CD14-positive monocyte (primary cell): Measurements from ENCODE around the gene STT3B. TPM values are rescaled to one million over a fixed set of nuclear protein-coding genes. Genes with fewer than 3 reads are reported as not detected.

Experiments
- DNase-seq, 3 donors: peaks; one replicate each; pipeline ENCODE4 v3.0.0-alpha.2; 2011 to 2022
- H2AFZ ChIP-seq: 2 replicates; pipeline ENCODE4 v1.6.0; 2012; ENCODE audit warnings: mild to moderate bottlenecking, low read depth, low read length, inconsistent platforms; ENCODE audit not compliant: insufficient read depth, poor library complexity, severe bottlenecking
- H3K27ac ChIP-seq, 2 donors: 1 replicate in 1 of 2; 2 replicates in 1 of 2; pipeline ENCODE4 v1.5.1; 2012 to 2013; ENCODE audit warnings: low read length in 2 of 2, control low read depth in 1 of 2, inconsistent platforms in 1 of 2, low read depth in 1 of 2, mild to moderate bottlenecking in 1 of 2
- H3K27me3 ChIP-seq, 2 donors: one replicate each; pipeline versions ENCODE4 v1.6.0 to v1.6.1; 2011 to 2013; ENCODE audit warnings: low read length in 2 of 2; ENCODE audit not compliant: control insufficient read depth in 2 of 2, insufficient read depth in 2 of 2
- H3K36me3 ChIP-seq, 2 donors: replicated peaks in 1 of 2; 1 replicate in 1 of 2; 2 replicates in 1 of 2; pipeline versions ENCODE4 v1.5.1 to v1.6.1; 2012 to 2013; ENCODE audit warnings: low read length in 2 of 2, control low read depth in 1 of 2, inconsistent platforms in 1 of 2, mild to moderate bottlenecking in 1 of 2; ENCODE audit not compliant: insufficient read depth in 2 of 2, control insufficient read depth in 1 of 2
- H3K4me1 ChIP-seq, 2 donors: 1 replicate in 1 of 2; 2 replicates in 1 of 2; pipeline versions ENCODE4 v1.5.1 to v1.6.1; 2012 to 2013; ENCODE audit warnings: low read length in 2 of 2, control low read depth in 1 of 2, inconsistent platforms in 1 of 2, mild to moderate bottlenecking in 1 of 2, moderate library complexity in 1 of 2; ENCODE audit not compliant: insufficient read depth in 2 of 2, control insufficient read depth in 1 of 2
- H3K4me2 ChIP-seq: replicated peaks from 2 replicates; pipeline ENCODE3; 2012; ENCODE audit warnings: low read length, moderate library complexity, mild to moderate bottlenecking; ENCODE audit not compliant: poor library complexity, severe bottlenecking; ENCODE audit errors: extremely low read depth
- H3K4me3 ChIP-seq, 3 experiments: fragments of 200-600 bp in 1 of 3; sonication (generic) in 1 of 3; replicated peaks in 1 of 3; 1 replicate in 2 of 3; 2 replicates in 1 of 3; pipeline ENCODE4 v1.5.1; 2011 to 2013; ENCODE audit warnings: low read length in 3 of 3, mild to moderate bottlenecking in 3 of 3, control low read depth in 2 of 3, low read depth in 2 of 3, inconsistent platforms in 1 of 3, moderate library complexity in 1 of 3
- H3K79me2 ChIP-seq: 2 replicates; pipeline ENCODE4 v1.6.0; 2012; ENCODE audit warnings: mild to moderate bottlenecking, control low read depth, inconsistent platforms, low read length, moderate library complexity; ENCODE audit not compliant: insufficient read depth
- H3K9ac ChIP-seq: 2 replicates; pipeline ENCODE4 v1.6.0; 2017; ENCODE audit warnings: low read length, mild to moderate bottlenecking; ENCODE audit not compliant: insufficient read depth, poor library complexity, severe bottlenecking
- H3K9me3 ChIP-seq, 2 donors: replicated peaks in 1 of 2; 1 replicate in 1 of 2; 2 replicates in 1 of 2; pipeline versions ENCODE4 v1.5.1 to v1.6.1; 2012 to 2013; ENCODE audit warnings: low read length in 2 of 2, control low read depth in 1 of 2; ENCODE audit not compliant: control insufficient read depth in 1 of 2, insufficient read depth in 1 of 2
- H4K20me1 ChIP-seq: 2 replicates; pipeline ENCODE4 v1.6.0; 2012; ENCODE audit warnings: mild to moderate bottlenecking, low read length, control low read depth, moderate library complexity; ENCODE audit not compliant: insufficient read depth
- H3K27ac Mint-ChIP-seq, 7 donors: one replicate each; pipeline ENCODE4 v1.8.0; 2020; ENCODE audit warnings: mild to moderate bottlenecking in 7 of 7, mixed read lengths in 7 of 7, moderate library complexity in 6 of 7, inconsistent platforms in 2 of 7
- H3K27me3 Mint-ChIP-seq, 3 donors: one replicate each; pipeline ENCODE4 v1.8.0; 2021 to 2022; ENCODE audit warnings: low read depth in 3 of 3, mild to moderate bottlenecking in 3 of 3, mixed read lengths in 3 of 3, moderate library complexity in 3 of 3, inconsistent platforms in 1 of 3
- H3K36me3 Mint-ChIP-seq, 2 donors: one replicate each; pipeline ENCODE4 v1.8.0; 2020; ENCODE audit warnings: mixed read lengths in 2 of 2, inconsistent platforms in 1 of 2, mild to moderate bottlenecking in 1 of 2
- H3K4me1 Mint-ChIP-seq: one replicate; pipeline ENCODE4 v1.8.0; 2020; ENCODE audit warnings: mild to moderate bottlenecking, mixed read lengths
- H3K4me3 Mint-ChIP-seq, 2 donors: one replicate each; pipeline ENCODE4 v1.8.0; 2020; ENCODE audit warnings: mild to moderate bottlenecking in 2 of 2, mixed read lengths in 2 of 2, moderate library complexity in 1 of 2
- H3K9me3 Mint-ChIP-seq, 7 donors: one replicate each; pipeline ENCODE4 v1.8.0; 2020 to 2022; ENCODE audit warnings: mixed read lengths in 7 of 7, mild to moderate bottlenecking in 6 of 7, moderate library complexity in 6 of 7, inconsistent platforms in 2 of 7
- CTCF ChIP-seq: fragments of 200-600 bp; IDR thresholded peaks from one replicate; pipeline ENCODE4 v1.8.0; 2022; ENCODE audit warnings: antibody characterized with exemption, mild to moderate bottlenecking
- WGBS: methylation state at CpG from one replicate; pipeline ENCODE4 v1.1.5; 2013; ENCODE audit warnings: missing lambda C conversion rate; ENCODE audit not compliant: insufficient coverage; 5-methylcytosine and 5-hydroxymethylcytosine counted together
- intact Hi-C, 2 donors: fragments of 100-400 bp; cut with micrococcal nuclease; formaldehyde crosslinking; loops; one replicate each; pipeline versions ENCODE4 v1.15.0 to v1.15.1; 2023
- polyA plus RNA-seq, 3 donors: library from polyadenylated mRNA; depleted of rRNA in 1 of 3; unstranded in 2 of 3; stranded (reverse) in 1 of 3; fragments of 300-500 nt in 2 of 3; fragments of >200 nt in 1 of 3; fragmentation: Illumina TruSeq in 2 of 3; gene quantifications; 1 replicate in 2 of 3; 2 replicates in 1 of 3; pipeline ENCODE4 v1.2.3, GENCODE V29; 2012 to 2021

The STT3B gene
- polyA plus RNA-seq, 3 donors = 47.3 to 97.0 (median 86.3) TPM

- Histone ChIP-seq H3K9ac (peak overlapping the region; percentile 94), H3K4me1 (peaks cover 29 to 41% of the 10 kb centered on the region in 2 donors), H4K20me1 (peaks cover 21% of the 10 kb centered on the region), H3K27ac (peak overlapping the region in 1 of 2 donors; percentile 91), H3K79me2 (peaks cover 41% of the 10 kb centered on the region), H3K36me3 (no peaks in the 10 kb centered on the region), H3K4me3 (peak overlapping the region; percentile 68 to 99 (median 96)), H2AFZ (peak overlapping the region; percentile 72), H3K4me2 (peak overlapping the region; percentile 92), H3K27me3 (no peaks in the 10 kb centered on the region), H3K9me3 (no peaks in the 10 kb centered on the region)
- no peaks in the 10 kb centered on the region for H3K27me3 Mint-ChIP-seq
- peaks cover 11% of the 10 kb centered on the region for H3K4me1 Mint-ChIP-seq
- H3K36me3 Mint-ChIP-seq = no peaks in the 10 kb centered on the region
- H3K27ac Mint-ChIP-seq = no peak overlapping the region
- no peak for TF ChIP-seq CTCF
- no peak overlapping the region for H3K4me3 Mint-ChIP-seq
- WGBS = 97% methylated on average over 7 of the region's 11 CpGs
- H3K9me3 Mint-ChIP-seq = no peaks in the 10 kb centered on the region
- intact Hi-C loops = loop anchor here (10.0 kb wide), 1 partner anchor 295 kb away; no protein-coding TSS in a partner anchor
- DNase-seq = peak in 1 of 3 donors; percentile 17
Observed at GRCh38 chr3:31530039-31530959, 2.4 kb upstream of the STT3B start.

GRCh38 chr3:31530960-31531335 is 1.8 kb upstream of the STT3B start:
- no peaks in the 10 kb centered on the region for H3K27me3 ChIP-seq
- DNase-seq = no peak
- intact Hi-C loops = loop anchor here (10.0 kb wide), 1 partner anchor 296 kb away; no protein-coding TSS in a partner anchor
- TF ChIP-seq CTCF = no peak
- peaks cover 14% of the 10 kb centered on the region for H3K4me1 Mint-ChIP-seq
- H3K36me3 ChIP-seq = no peaks in the 10 kb centered on the region
- peaks cover 47% of the 10 kb centered on the region for H3K79me2 ChIP-seq
- no peaks in the 10 kb centered on the region for H3K9me3 Mint-ChIP-seq
- peak overlapping the region; percentile 72 for H2AFZ ChIP-seq
- no CpG with 5 or more reads among the region's 4 CpGs for WGBS
- no peaks in the 10 kb centered on the region for H3K9me3 ChIP-seq
- peak overlapping the region; percentile 91 to 97 for H3K27ac ChIP-seq
- H3K4me3 ChIP-seq = peak overlapping the region; percentile 68 to 99 (median 96)
- peak overlapping the region; percentile 91 to 99 for H3K4me3 Mint-ChIP-seq
- peak overlapping the region; percentile 94 for H3K9ac ChIP-seq
- no peaks in the 10 kb centered on the region for H3K27me3 Mint-ChIP-seq
- peak overlapping the region in 5 of 7 donors; percentile 98 to 100 (median 99) for H3K27ac Mint-ChIP-seq
- no peaks in the 10 kb centered on the region for H3K36me3 Mint-ChIP-seq
- H4K20me1 ChIP-seq = peaks cover 28% of the 10 kb centered on the region
- H3K4me1 ChIP-seq = peaks cover 35 to 47% of the 10 kb centered on the region in 2 donors
- H3K4me2 ChIP-seq = peak overlapping the region; percentile 92
